GM12878 (cell line): ENCODE results near the gene VMP1. TPM values are rescaled to one million over a fixed set of nuclear protein-coding genes. Genes with fewer than 3 reads are reported as not detected.
A peak's percentile ranks its signal among the peaks of the same experiment; 100 is the strongest.

Experiments
- BACH1 ChIP-seq: fragments of 450-650 bp; IDR thresholded peaks from 2 replicates; pipeline ENCODE4 v1.6.1; 2017; ENCODE audit warnings: mild to moderate bottlenecking, borderline replicate concordance
- CREM ChIP-seq: IDR thresholded peaks from 2 replicates; pipeline ENCODE4 v1.6.1; 2014; ENCODE audit warnings: antibody characterized with exemption, low read depth
- EED ChIP-seq: sonication (generic); IDR thresholded peaks from 2 replicates; pipeline ENCODE4 v1.6.1; 2016; ENCODE audit warnings: antibody characterized with exemption, low read depth
- HCFC1 ChIP-seq: fragments of 150-350 bp; IDR thresholded peaks from 2 replicates; pipeline ENCODE4 v1.6.1; 2014; ENCODE audit warnings: low read length
- IRF3 ChIP-seq: fragments of 450-650 bp; IDR thresholded peaks from 2 replicates; pipeline ENCODE4 v1.6.1; 2014; ENCODE audit warnings: mild to moderate bottlenecking
- NBN ChIP-seq: fragments of 450-650 bp; IDR thresholded peaks from 2 replicates; pipeline ENCODE4 v1.6.1; 2016
- NFYA ChIP-seq: IDR thresholded peaks from 2 replicates; pipeline ENCODE4 v1.6.1; 2011; ENCODE audit warnings: low read depth, mild to moderate bottlenecking, low read length, improper control_type of control experiment, borderline replicate concordance
- NR2C2 ChIP-seq: IDR thresholded peaks from 2 replicates; pipeline ENCODE4 v1.6.1; 2011; ENCODE audit warnings: borderline replicate concordance, low read depth; ENCODE audit not compliant: control insufficient read depth, insufficient read length
- PBX3 ChIP-seq: IDR thresholded peaks from 2 replicates; pipeline ENCODE4 v1.6.1; 2011; ENCODE audit warnings: mild to moderate bottlenecking, low read depth, low read length, moderate library complexity; ENCODE audit not compliant: insufficient replicate concordance
- PML ChIP-seq: IDR thresholded peaks from 2 replicates; pipeline ENCODE4 v1.6.1; 2012; ENCODE audit warnings: low read length, inconsistent platforms
- POLR2A ChIP-seq: IDR thresholded peaks from 2 replicates; pipeline ENCODE4 v1.6.1; 2011; ENCODE audit warnings: low read depth, mild to moderate bottlenecking, low read length
- RCOR1 ChIP-seq: conservative IDR thresholded peaks from 2 replicates; pipeline ENCODE4 v1.6.1; 2012; ENCODE audit warnings: low read depth, low read length, improper control_type of control experiment
- SKIL ChIP-seq: fragments of 450-650 bp; IDR thresholded peaks from 2 replicates; pipeline ENCODE4 v1.6.1; 2017; ENCODE audit warnings: mild to moderate bottlenecking, low read depth, inconsistent platforms; ENCODE audit not compliant: poor library complexity, severe bottlenecking
- SMAD1 ChIP-seq: fragments of 450-650 bp; IDR thresholded peaks from 2 replicates; pipeline ENCODE4 v1.6.1; 2018; ENCODE audit warnings: mild to moderate bottlenecking, low read depth; ENCODE audit not compliant: partially characterized antibody
- SP1 ChIP-seq: IDR thresholded peaks from one replicate; pipeline ENCODE4 v1.6.1; 2011; ENCODE audit warnings: low read depth, low read length
- TBL1XR1 ChIP-seq: IDR thresholded peaks from 2 replicates; pipeline ENCODE4 v1.6.1; 2012; ENCODE audit warnings: low read depth, low read length, improper control_type of control experiment
- TCF12 ChIP-seq: IDR thresholded peaks from 2 replicates; pipeline ENCODE4 v1.6.1; 2011; ENCODE audit warnings: low read depth, mild to moderate bottlenecking, low read length
- WRNIP1 ChIP-seq: IDR thresholded peaks from 2 replicates; pipeline ENCODE4 v1.6.1; 2011; ENCODE audit warnings: low read depth, low read length, improper control_type of control experiment, borderline replicate concordance
- ZNF384 ChIP-seq: IDR thresholded peaks from 2 replicates; pipeline ENCODE4 v1.6.1; 2012; ENCODE audit warnings: low read depth, mild to moderate bottlenecking, low read length, improper control_type of control experiment, borderline replicate concordance
- ZSCAN29 ChIP-seq: fragments of 450-650 bp; IDR thresholded peaks from 2 replicates; pipeline ENCODE4 v1.6.1; 2017; ENCODE audit warnings: mild to moderate bottlenecking, moderate library complexity
- polyA plus RNA-seq, 11 experiments: library from polyadenylated mRNA; depleted of rRNA in 4 of 11; unstranded in 6 of 11; stranded (reverse) in 5 of 11; fragments of >200 nt; fragmentation: Nextera tagmentation in 4 of 11; fragmentation: Illumina TruSeq in 1 of 11; extraction: Ambion mirVana in 4 of 11; extraction: Trizol in 1 of 11; gene quantifications; 1 replicate in 1 of 11; 2 replicates in 10 of 11; pipeline versions ENCODE4 v1.2.1 to v1.2.3, GENCODE V29; 2011 to 2016; ENCODE audit warnings: inconsistent platforms in 2 of 11, missing spikeins in 2 of 11, low read depth in 1 of 11
- total RNA-seq, 4 experiments: library from RNA; depleted of rRNA in 3 of 4; stranded (reverse); fragments of >200 nt in 3 of 4; fragmentation: Illumina TruSeq in 1 of 4; extraction: Trizol in 1 of 4; gene quantifications; 2 replicates each; pipeline versions ENCODE4 v1.2.1 to v1.2.3, GENCODE V29; 2013 to 2021
- TF ChIP-seq, protein P1 (sequence below): IDR thresholded peaks from 2 replicates; pipeline ENCODE4 v1.6.1; 2012; ENCODE audit warnings: mild to moderate bottlenecking, low read depth, low read length
- TF ChIP-seq, protein P2 (sequence below): IDR thresholded peaks from 2 replicates; pipeline ENCODE4 v1.6.1; 2011; ENCODE audit warnings: borderline replicate concordance, low read depth, mild to moderate bottlenecking, moderate library complexity, low read length; ENCODE audit not compliant: insufficient read depth, poor library complexity, severe bottlenecking

VMP1 gene
- total and polyA plus RNA-seq, 10 of the 15 experiments (the other 5 are each of a cell fraction or from before 2014, with no cell fraction given): 88.4 to 199 (median 132) TPM

- no peak for TF ChIP-seq SMAD1
- TF ChIP-seq NR2C2: no peak
- TF ChIP-seq IRF3: no peak
- TF ChIP-seq WRNIP1: no peak
- TF ChIP-seq ZSCAN29: no peak
- TF ChIP-seq, protein P1, sequence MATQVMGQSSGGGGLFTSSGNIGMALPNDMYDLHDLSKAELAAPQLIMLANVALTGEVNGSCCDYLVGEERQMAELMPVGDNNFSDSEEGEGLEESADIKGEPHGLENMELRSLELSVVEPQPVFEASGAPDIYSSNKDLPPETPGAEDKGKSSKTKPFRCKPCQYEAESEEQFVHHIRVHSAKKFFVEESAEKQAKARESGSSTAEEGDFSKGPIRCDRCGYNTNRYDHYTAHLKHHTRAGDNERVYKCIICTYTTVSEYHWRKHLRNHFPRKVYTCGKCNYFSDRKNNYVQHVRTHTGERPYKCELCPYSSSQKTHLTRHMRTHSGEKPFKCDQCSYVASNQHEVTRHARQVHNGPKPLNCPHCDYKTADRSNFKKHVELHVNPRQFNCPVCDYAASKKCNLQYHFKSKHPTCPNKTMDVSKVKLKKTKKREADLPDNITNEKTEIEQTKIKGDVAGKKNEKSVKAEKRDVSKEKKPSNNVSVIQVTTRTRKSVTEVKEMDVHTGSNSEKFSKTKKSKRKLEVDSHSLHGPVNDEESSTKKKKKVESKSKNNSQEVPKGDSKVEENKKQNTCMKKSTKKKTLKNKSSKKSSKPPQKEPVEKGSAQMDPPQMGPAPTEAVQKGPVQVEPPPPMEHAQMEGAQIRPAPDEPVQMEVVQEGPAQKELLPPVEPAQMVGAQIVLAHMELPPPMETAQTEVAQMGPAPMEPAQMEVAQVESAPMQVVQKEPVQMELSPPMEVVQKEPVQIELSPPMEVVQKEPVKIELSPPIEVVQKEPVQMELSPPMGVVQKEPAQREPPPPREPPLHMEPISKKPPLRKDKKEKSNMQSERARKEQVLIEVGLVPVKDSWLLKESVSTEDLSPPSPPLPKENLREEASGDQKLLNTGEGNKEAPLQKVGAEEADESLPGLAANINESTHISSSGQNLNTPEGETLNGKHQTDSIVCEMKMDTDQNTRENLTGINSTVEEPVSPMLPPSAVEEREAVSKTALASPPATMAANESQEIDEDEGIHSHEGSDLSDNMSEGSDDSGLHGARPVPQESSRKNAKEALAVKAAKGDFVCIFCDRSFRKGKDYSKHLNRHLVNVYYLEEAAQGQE: no peak
- TF ChIP-seq NBN: peak; percentile 86; the same call in 1 of the 2 replicates
- no peak for TF ChIP-seq RCOR1
- TF ChIP-seq POLR2A: peak; percentile 62
- TF ChIP-seq TBL1XR1: no peak
- no peak; the same call in 1 of the 2 replicates for TF ChIP-seq ZNF384
- TF ChIP-seq TCF12: 0 out of 2 replicates have a peak, but pooled peaks have one; percentile 11
- peak; percentile 79 for TF ChIP-seq EED
- TF ChIP-seq CREM: peak; percentile 38; the same call in 1 of the 2 replicates
- TF ChIP-seq PML: peak; percentile 86
- peak; percentile 18 for TF ChIP-seq PBX3
- no peak for TF ChIP-seq SP1
- TF ChIP-seq SKIL: no peak
- TF ChIP-seq, protein P2, sequence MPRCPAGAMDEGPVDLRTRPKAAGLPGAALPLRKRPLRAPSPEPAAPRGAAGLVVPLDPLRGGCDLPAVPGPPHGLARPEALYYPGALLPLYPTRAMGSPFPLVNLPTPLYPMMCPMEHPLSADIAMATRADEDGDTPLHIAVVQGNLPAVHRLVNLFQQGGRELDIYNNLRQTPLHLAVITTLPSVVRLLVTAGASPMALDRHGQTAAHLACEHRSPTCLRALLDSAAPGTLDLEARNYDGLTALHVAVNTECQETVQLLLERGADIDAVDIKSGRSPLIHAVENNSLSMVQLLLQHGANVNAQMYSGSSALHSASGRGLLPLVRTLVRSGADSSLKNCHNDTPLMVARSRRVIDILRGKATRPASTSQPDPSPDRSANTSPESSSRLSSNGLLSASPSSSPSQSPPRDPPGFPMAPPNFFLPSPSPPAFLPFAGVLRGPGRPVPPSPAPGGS: peak; percentile 76
- no peak for TF ChIP-seq HCFC1
- peak; percentile 88 for TF ChIP-seq BACH1
- TF ChIP-seq NFYA: no peak
- TF ChIP-seq, all 136 proteins: peak for 42
Observed at GRCh38 chr17:59842901-59843652, 135.6 kb downstream of the VMP1 start (continued).
